ENCODE measurements around the gene TC2N. TPM values are rescaled to one million over a fixed set of nuclear protein-coding genes. Genes with fewer than 3 reads are reported as not detected.
A peak's percentile ranks its signal among the peaks of the same experiment; 100 is the strongest.
"Not testable (repeated sequence)": the region's sequence is repeated elsewhere in the genome, so short reads cannot be mapped to it uniquely, and the experiment has no call there.

TC2N gene
- polyA plus RNA-seq, 1 donor from 2014 or later, result 8.9 TPM

GRCh38 chr14:91882776-91883175 lies 15.4 kb upstream of the TC2N start:
- no peaks in the 10 kb centered on the region for H3K9me3 Mint-ChIP-seq
- no peak overlapping the region for H3K4me3 Mint-ChIP-seq
- H3K27me3 Mint-ChIP-seq, result no peaks in the 10 kb centered on the region
- H3K27ac Mint-ChIP-seq, result no peak overlapping the region
- peaks cover 3 to 10% (median 9%) of the 10 kb centered on the region in 3 donors for H3K4me1 Mint-ChIP-seq
- H3K36me3 Mint-ChIP-seq, result no peaks in the 10 kb centered on the region

GRCh38 chr14:91882369-91882768 lies 15.0 kb upstream of the TC2N start:
- Mint-ChIP-seq H3K27me3 (no peaks in the 10 kb centered on the region), H3K4me3 (no peak overlapping the region), H3K4me1 (peaks cover 6 to 12% (median 11%) of the 10 kb centered on the region in 3 donors), H3K27ac (no peak overlapping the region), H3K36me3 (no peaks in the 10 kb centered on the region), H3K9me3 (no peaks in the 10 kb centered on the region)

GRCh38 chr14:91879196-91879595 lies 11.9 kb upstream of the TC2N start:
- Mint-ChIP-seq H3K9me3 (no peaks in the 10 kb centered on the region), H3K27ac (no peak overlapping the region), H3K4me1 (peaks cover 14 to 22% (median 17%) of the 10 kb centered on the region in 3 donors), H3K4me3 (no peak overlapping the region), H3K36me3 (no peaks in the 10 kb centered on the region), H3K27me3 (no peaks in the 10 kb centered on the region)

- Mint-ChIP-seq H3K36me3 (no peaks in the 10 kb centered on the region), H3K9me3 (no peaks in the 10 kb centered on the region), H3K27me3 (no peaks in the 10 kb centered on the region), H3K4me1 (peaks cover 21 to 30% (median 26%) of the 10 kb centered on the region in 3 donors), H3K4me3 (no peak overlapping the region), H3K27ac (no peak overlapping the region)
Observed at GRCh38 chr14:91878274-91878673, 10.9 kb upstream of the TC2N start.

GRCh38 chr14:91877376-91877915 lies 10.1 kb upstream of the TC2N start:
- Mint-ChIP-seq H3K9me3 (no peaks in the 10 kb centered on the region), H3K27me3 (no peaks in the 10 kb centered on the region), H3K4me1 (peaks cover 27 to 36% (median 35%) of the 10 kb centered on the region in 3 donors), H3K27ac (peak overlapping the region in 1 of 3 donors; percentile 65), H3K4me3 (no peak overlapping the region), H3K36me3 (no peaks in the 10 kb centered on the region)

GRCh38 chr14:91876492-91876891 lies 9.2 kb upstream of the TC2N start:
- Mint-ChIP-seq H3K36me3 (no peaks in the 10 kb centered on the region), H3K4me3 (no peak overlapping the region), H3K27me3 (no peaks in the 10 kb centered on the region), H3K9me3 (no peaks in the 10 kb centered on the region), H3K4me1 (peaks cover 34 to 45% (median 41%) of the 10 kb centered on the region in 3 donors), H3K27ac (no peak overlapping the region)

- H3K4me3 Mint-ChIP-seq, result peak overlapping the region in 1 of 4 donors; percentile 23
- no peak overlapping the region for H3K27ac Mint-ChIP-seq
- peaks cover 34 to 48% (median 43%) of the 10 kb centered on the region in 3 donors for H3K4me1 Mint-ChIP-seq
- H3K36me3 Mint-ChIP-seq, result no peaks in the 10 kb centered on the region
- H3K9me3 Mint-ChIP-seq, result no peaks in the 10 kb centered on the region
- no peaks in the 10 kb centered on the region for H3K27me3 Mint-ChIP-seq
Observed at GRCh38 chr14:91875525-91876286, 8.4 kb upstream of the TC2N start.

GRCh38 chr14:91873471-91874415 lies 6.4 kb upstream of the TC2N start:
- H3K27ac Mint-ChIP-seq, result peak overlapping the region; percentile 2 to 92 (median 64)
- H3K4me3 Mint-ChIP-seq, result peak overlapping the region; percentile 9 to 93 (median 82)
- no peaks in the 10 kb centered on the region for H3K9me3 Mint-ChIP-seq
- H3K4me1 Mint-ChIP-seq, result peaks cover 41 to 61% (median 53%) of the 10 kb centered on the region in 3 donors
- H3K27me3 Mint-ChIP-seq, result no peaks in the 10 kb centered on the region
- no peaks in the 10 kb centered on the region for H3K36me3 Mint-ChIP-seq

GRCh38 chr14:91872517-91873470 lies 5.5 kb upstream of the TC2N start:
- Mint-ChIP-seq H3K36me3 (no peaks in the 10 kb centered on the region), H3K27ac (peak overlapping the region; percentile 2 to 92 (median 64)), H3K9me3 (no peaks in the 10 kb centered on the region), H3K4me3 (peak overlapping the region; percentile 22 to 93 (median 82)), H3K27me3 (no peaks in the 10 kb centered on the region), H3K4me1 (peaks cover 32 to 58% (median 53%) of the 10 kb centered on the region in 3 donors)

GRCh38 chr14:91872011-91872501 lies 4.7 kb upstream of the TC2N start:
- H3K4me3 Mint-ChIP-seq, result peak overlapping the region; percentile 22 to 93 (median 82)
- peaks cover 34 to 58% (median 52%) of the 10 kb centered on the region in 3 donors for H3K4me1 Mint-ChIP-seq
- H3K27me3 Mint-ChIP-seq, result no peaks in the 10 kb centered on the region
- no peaks in the 10 kb centered on the region for H3K36me3 Mint-ChIP-seq
- H3K27ac Mint-ChIP-seq, result peak overlapping the region; percentile 2 to 92 (median 64)
- no peaks in the 10 kb centered on the region for H3K9me3 Mint-ChIP-seq

GRCh38 chr14:91871401-91871800 lies 4.1 kb upstream of the TC2N start:
- H3K27ac Mint-ChIP-seq, result peak overlapping the region in 1 of 3 donors; percentile 92
- H3K36me3 Mint-ChIP-seq, H3K9me3 Mint-ChIP-seq, H3K27me3 Mint-ChIP-seq: not testable (repeated sequence)
- H3K4me1 Mint-ChIP-seq, result peaks cover 38 to 58% (median 52%) of the 10 kb centered on the region in 3 donors
- peak overlapping the region in 2 of 4 donors; percentile 86 to 93 for H3K4me3 Mint-ChIP-seq

GRCh38 chr14:91870890-91871289 lies 3.6 kb upstream of the TC2N start:
- peak overlapping the region in 1 of 4 donors; percentile 30 for H3K4me3 Mint-ChIP-seq
- H3K36me3 Mint-ChIP-seq, result no peaks in the 10 kb centered on the region
- no peaks in the 10 kb centered on the region for H3K9me3 Mint-ChIP-seq
- H3K27me3 Mint-ChIP-seq, result no peaks in the 10 kb centered on the region
- peak overlapping the region in 2 of 3 donors; percentile 39 to 92 for H3K27ac Mint-ChIP-seq
- H3K4me1 Mint-ChIP-seq, result peaks cover 42 to 58% (median 51%) of the 10 kb centered on the region in 3 donors

- Mint-ChIP-seq H3K27ac (peak overlapping the region; percentile 12 to 92 (median 87)), H3K4me1 (peaks cover 43 to 55% (median 51%) of the 10 kb centered on the region in 3 donors), H3K27me3 (no peaks in the 10 kb centered on the region), H3K9me3 (no peaks in the 10 kb centered on the region), H3K4me3 (peak overlapping the region in 3 of 4 donors; percentile 6 to 87 (median 82)), H3K36me3 (no peaks in the 10 kb centered on the region)
Observed at GRCh38 chr14:91870001-91870400, 2.7 kb upstream of the TC2N start.

GRCh38 chr14:91869556-91869955 lies 2.2 kb upstream of the TC2N start:
- H3K4me1 Mint-ChIP-seq, result peaks cover 43 to 53% (median 49%) of the 10 kb centered on the region in 3 donors
- H3K27ac Mint-ChIP-seq, result peak overlapping the region; percentile 12 to 92 (median 87)
- no peaks in the 10 kb centered on the region for H3K9me3 Mint-ChIP-seq
- H3K36me3 Mint-ChIP-seq, result no peaks in the 10 kb centered on the region
- no peaks in the 10 kb centered on the region for H3K27me3 Mint-ChIP-seq
- peak overlapping the region in 3 of 4 donors; percentile 6 to 87 (median 82) for H3K4me3 Mint-ChIP-seq
